NCI-H187 treated with DMSO at 0.1 percent for 48 hours (cell line): Measurements from ENCODE around the gene LRRC8A.
"Not testable (repeated sequence)": the region's sequence is repeated elsewhere in the genome, so short reads cannot be mapped to it uniquely, and the experiment has no call there.

Source experiments
- DNase-seq: peaks from one replicate; lab custom pipeline; 2025; lab: John Stamatoyannopoulos, UW

LRRC8A gene

GRCh38 chr9:128881884-128882676 is at the start of gene LRRC8A, which contains the start of gene KYAT1:
TSS of gene LRRC8A (plus strand) at chr9:128882133. CDS start at chr9:128907165, 25,032 bp downstream.
TSS of gene KYAT1 (minus strand) at chr9:128881950. CDS start at chr9:128845405, 36,545 bp downstream.
- DNase-seq = peak; percentile 35

- no peak for DNase-seq
Measured at GRCh38 chr9:128833696-128834095, 48.2 kb upstream of the LRRC8A start.

GRCh38 chr9:128835246-128836210 is 46.4 kb upstream of the LRRC8A start:
- DNase-seq = no peak

- DNase-seq = no peak
Measured at GRCh38 chr9:128836509-128837145, 45.3 kb upstream of the LRRC8A start.

- DNase-seq = no peak
Measured at GRCh38 chr9:128838338-128838737, 43.6 kb upstream of the LRRC8A start.

- no peak for DNase-seq
Measured at GRCh38 chr9:128840524-128840923, 41.4 kb upstream of the LRRC8A start.

GRCh38 chr9:128841694-128842492 is 40.0 kb upstream of the LRRC8A start:
- DNase-seq = no peak

GRCh38 chr9:128843171-128843570 is 38.8 kb upstream of the LRRC8A start:
- not testable (repeated sequence) for DNase-seq

- peak; percentile 9 for DNase-seq
Measured at GRCh38 chr9:128845186-128845931, 36.6 kb upstream of the LRRC8A start.

- no peak for DNase-seq
Measured at GRCh38 chr9:128846680-128847030, 35.3 kb upstream of the LRRC8A start.

GRCh38 chr9:128847803-128848202 is 34.1 kb upstream of the LRRC8A start:
- no peak for DNase-seq

- DNase-seq = not testable (repeated sequence)
Measured at GRCh38 chr9:128851024-128851423, 30.9 kb upstream of the LRRC8A start.

GRCh38 chr9:128851779-128852600 is 29.9 kb upstream of the LRRC8A start:
- DNase-seq = not testable (repeated sequence)

- not testable (repeated sequence) for DNase-seq
Measured at GRCh38 chr9:128852646-128853045, 29.3 kb upstream of the LRRC8A start.

- DNase-seq = not testable (repeated sequence)
Measured at GRCh38 chr9:128854454-128854853, 27.5 kb upstream of the LRRC8A start.

- not testable (repeated sequence) for DNase-seq
Measured at GRCh38 chr9:128858476-128858875, 23.5 kb upstream of the LRRC8A start.

- no peak for DNase-seq
Measured at GRCh38 chr9:128860937-128861336, 21.0 kb upstream of the LRRC8A start.

GRCh38 chr9:128861501-128861900 is 20.4 kb upstream of the LRRC8A start:
- DNase-seq = no peak

- DNase-seq = no peak
Measured at GRCh38 chr9:128862401-128862851, 19.5 kb upstream of the LRRC8A start.

- DNase-seq = no peak
Measured at GRCh38 chr9:128863647-128864046, 18.3 kb upstream of the LRRC8A start.
